Measurements from ENCODE around the gene PRG3. TPM values are rescaled to one million over a fixed set of nuclear protein-coding genes. Genes with fewer than 3 reads are reported as not detected.

The PRG3 gene
- total RNA-seq, 2 experiments from 2014 or later = not detected

DNA sequence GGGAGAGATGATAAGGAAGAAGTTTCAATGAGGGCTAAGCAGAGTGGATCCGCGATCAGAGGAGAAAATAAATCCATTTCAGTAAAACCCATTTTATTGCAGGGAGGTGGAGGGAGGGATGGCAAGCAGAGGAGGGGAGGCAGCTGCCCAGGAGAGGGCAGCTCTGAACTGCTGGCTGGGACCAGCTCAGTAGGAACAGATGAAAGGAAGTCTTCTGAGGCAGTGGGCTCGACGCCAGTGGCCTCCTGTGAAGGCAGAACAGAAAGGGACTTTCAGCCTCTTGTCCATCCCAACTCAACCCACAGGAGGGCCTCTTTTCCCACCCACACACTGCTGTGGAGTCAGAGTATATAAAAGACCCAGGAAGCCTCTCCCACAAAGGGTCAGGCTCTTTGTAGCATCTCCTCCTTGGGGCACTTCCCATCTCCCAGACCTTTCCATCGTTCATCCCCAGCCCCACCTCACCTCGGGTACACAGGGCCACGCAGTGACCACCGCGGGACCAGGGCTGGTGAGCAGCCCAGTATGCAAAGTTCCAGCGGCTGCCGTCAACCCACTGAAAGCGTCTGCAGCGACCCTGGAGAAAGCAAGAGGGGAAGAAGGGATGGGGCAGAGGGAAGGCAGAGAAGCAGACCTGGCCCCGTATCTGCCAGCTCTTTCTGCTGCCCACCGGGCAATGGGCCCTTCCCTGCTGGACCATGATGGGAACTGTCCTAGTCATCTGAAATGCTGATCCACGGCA lies 6.5 kb upstream of the PRG3 start:
- Mint-ChIP-seq H3K4me1 (ENCODE audit: low read depth) (no peaks in the 10 kb centered on the region), H3K9me3 (no peaks in the 10 kb centered on the region), H3K27me3 (peaks cover 7% of the 10 kb centered on the region), H3K36me3 (ENCODE audit: low read depth) (no peaks in the 10 kb centered on the region), H3K27ac (no peak overlapping the region), H3K4me3 (no peak overlapping the region)
- Histone ChIP-seq H3K36me3 (ENCODE audit: insufficient read depth, low read length) (no peaks in the 10 kb centered on the region), H3K4me1 (ENCODE audit: insufficient read depth, low read length) (no peaks in the 10 kb centered on the region), H3K27ac (ENCODE audit: low read depth in 1 of 2, low read length in 2 of 2) (no peak overlapping the region), H3K9me3 (ENCODE audit: control insufficient read depth in 1 of 2, insufficient read depth in 1 of 2, low read length in 2 of 2) (no peaks in the 10 kb centered on the region), H3K27me3 (ENCODE audit: control insufficient read depth in 1 of 2, insufficient read depth in 2 of 2, low read length in 2 of 2) (no peaks in the 10 kb centered on the region), H3K4me3 (ENCODE audit: low read length) (no peak overlapping the region)
- TF ChIP-seq, protein P1, sequence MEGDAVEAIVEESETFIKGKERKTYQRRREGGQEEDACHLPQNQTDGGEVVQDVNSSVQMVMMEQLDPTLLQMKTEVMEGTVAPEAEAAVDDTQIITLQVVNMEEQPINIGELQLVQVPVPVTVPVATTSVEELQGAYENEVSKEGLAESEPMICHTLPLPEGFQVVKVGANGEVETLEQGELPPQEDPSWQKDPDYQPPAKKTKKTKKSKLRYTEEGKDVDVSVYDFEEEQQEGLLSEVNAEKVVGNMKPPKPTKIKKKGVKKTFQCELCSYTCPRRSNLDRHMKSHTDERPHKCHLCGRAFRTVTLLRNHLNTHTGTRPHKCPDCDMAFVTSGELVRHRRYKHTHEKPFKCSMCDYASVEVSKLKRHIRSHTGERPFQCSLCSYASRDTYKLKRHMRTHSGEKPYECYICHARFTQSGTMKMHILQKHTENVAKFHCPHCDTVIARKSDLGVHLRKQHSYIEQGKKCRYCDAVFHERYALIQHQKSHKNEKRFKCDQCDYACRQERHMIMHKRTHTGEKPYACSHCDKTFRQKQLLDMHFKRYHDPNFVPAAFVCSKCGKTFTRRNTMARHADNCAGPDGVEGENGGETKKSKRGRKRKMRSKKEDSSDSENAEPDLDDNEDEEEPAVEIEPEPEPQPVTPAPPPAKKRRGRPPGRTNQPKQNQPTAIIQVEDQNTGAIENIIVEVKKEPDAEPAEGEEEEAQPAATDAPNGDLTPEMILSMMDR (IDR thresholded peaks at IDR 0.05) = no peak
- intact Hi-C loops (cut with DNase I, micrococcal nuclease) = no loop called here
- DNase-seq (no peak), ATAC-seq (ENCODE audit: poor library complexity) (no peak)
- POLR2A ChIA-PET = no interaction called here
- CTCF ChIA-PET = no interaction called here

DNA sequence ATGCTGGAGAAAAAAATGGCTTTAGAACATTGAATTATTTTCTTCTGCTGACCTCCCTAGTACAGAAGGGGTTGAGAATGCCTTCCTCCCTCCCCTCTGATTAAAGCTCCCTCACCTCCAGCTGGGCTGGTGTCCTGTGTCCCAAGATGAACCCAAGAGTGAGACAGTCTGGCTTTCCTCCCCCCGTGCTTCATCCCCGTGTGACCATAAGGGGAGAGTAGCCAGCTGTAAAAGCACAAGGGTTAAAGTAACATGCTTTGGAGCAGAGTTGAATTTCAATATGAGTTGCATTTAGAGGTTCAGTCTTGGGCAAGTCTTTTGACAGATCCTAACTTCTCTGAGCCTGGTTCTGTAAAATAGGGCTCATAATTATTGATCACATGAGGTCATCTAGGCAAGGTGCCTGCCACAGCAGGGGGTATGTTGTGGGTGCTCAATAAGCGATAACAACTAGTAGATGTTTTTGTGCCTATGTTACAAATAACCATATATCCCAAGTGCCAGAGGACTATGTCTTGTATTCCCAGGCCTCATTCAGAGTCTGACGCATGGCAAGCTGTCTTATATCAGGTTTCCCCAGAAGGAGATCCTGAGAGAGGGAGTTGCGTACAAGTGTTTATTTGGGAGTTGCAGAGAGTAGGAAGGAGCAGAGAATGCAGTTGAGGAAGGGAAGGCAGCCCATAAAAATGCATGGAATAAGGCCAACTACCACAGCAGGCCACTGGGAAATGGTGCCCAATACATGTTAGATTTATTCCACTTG lies 5.4 kb upstream of the PRG3 start:
- Histone ChIP-seq H3K27me3 (ENCODE audit: control insufficient read depth in 1 of 2, insufficient read depth in 2 of 2, low read length in 2 of 2) (no peaks in the 10 kb centered on the region), H3K9me3 (ENCODE audit: control insufficient read depth in 1 of 2, insufficient read depth in 1 of 2, low read length in 2 of 2) (no peaks in the 10 kb centered on the region), H3K4me1 (ENCODE audit: insufficient read depth, low read length) (no peaks in the 10 kb centered on the region), H3K4me3 (ENCODE audit: low read length) (no peak overlapping the region), H3K36me3 (ENCODE audit: insufficient read depth, low read length) (no peaks in the 10 kb centered on the region), H3K27ac (ENCODE audit: low read depth in 1 of 2, low read length in 2 of 2) (no peak overlapping the region)
- no peaks in the 10 kb centered on the region for H3K36me3 Mint-ChIP-seq (ENCODE audit: low read depth)
- intact Hi-C loops (cut with DNase I, micrococcal nuclease) = loop anchor here in 1 of 2 experiments (1.0 kb wide), 1 partner anchor 20 kb away; no protein-coding TSS in a partner anchor
- TF ChIP-seq, protein P1 (IDR thresholded peaks at IDR 0.05) = no peak
- no peak for DNase-seq
- ChIA-PET CTCF (no interaction called here), POLR2A (no interaction called here)
- no peak for ATAC-seq (ENCODE audit: poor library complexity)
- no peaks in the 10 kb centered on the region for H3K9me3 Mint-ChIP-seq
- H3K27ac Mint-ChIP-seq = no peak overlapping the region
- H3K27me3 Mint-ChIP-seq = peaks cover 12% of the 10 kb centered on the region
- H3K4me1 Mint-ChIP-seq (ENCODE audit: low read depth) = no peaks in the 10 kb centered on the region
- no peak overlapping the region for H3K4me3 Mint-ChIP-seq

DNA sequence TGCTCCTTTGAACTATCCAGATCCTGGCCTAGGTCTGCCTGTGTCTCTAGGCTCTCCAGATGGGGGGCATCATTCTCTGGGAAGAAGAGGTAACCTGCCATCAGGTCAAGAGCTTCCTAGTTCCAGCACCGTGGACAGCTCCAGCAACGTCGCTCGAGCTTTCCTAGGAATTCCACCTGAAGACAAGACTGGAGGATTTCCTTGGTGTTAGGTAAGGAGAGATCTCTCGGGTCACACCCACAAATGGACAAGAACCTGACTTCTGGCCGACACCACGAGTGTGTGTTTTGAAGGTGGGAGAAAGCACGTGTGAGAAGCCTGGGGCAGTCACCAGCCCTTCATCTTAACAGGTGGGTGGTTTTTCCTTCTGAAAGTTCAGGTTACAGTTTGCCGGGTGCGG lies 1.2 kb downstream of the PRG3 start:
- Histone ChIP-seq H3K36me3 (ENCODE audit: insufficient read depth, low read length) (no peaks in the 10 kb centered on the region), H3K4me1 (ENCODE audit: insufficient read depth, low read length) (no peaks in the 10 kb centered on the region), H3K9me3 (ENCODE audit: control insufficient read depth in 1 of 2, insufficient read depth in 1 of 2, low read length in 2 of 2) (no peaks in the 10 kb centered on the region), H3K27me3 (ENCODE audit: control insufficient read depth in 1 of 2, insufficient read depth in 2 of 2, low read length in 2 of 2) (no peaks in the 10 kb centered on the region), H3K4me3 (ENCODE audit: low read length) (no peak overlapping the region), H3K27ac (ENCODE audit: low read depth in 1 of 2, low read length in 2 of 2) (no peak overlapping the region)
- H3K4me3 Mint-ChIP-seq = no peak overlapping the region
- ChIA-PET POLR2A (no interaction called here), CTCF (no interaction called here)
- ATAC-seq (ENCODE audit: poor library complexity) (no peak), DNase-seq (no peak)
- H3K36me3 Mint-ChIP-seq (ENCODE audit: low read depth) = no peaks in the 10 kb centered on the region
- peaks cover 33% of the 10 kb centered on the region for H3K27me3 Mint-ChIP-seq
- no peaks in the 10 kb centered on the region for H3K9me3 Mint-ChIP-seq
- no peaks in the 10 kb centered on the region for H3K4me1 Mint-ChIP-seq (ENCODE audit: low read depth)
- intact Hi-C loops (cut with DNase I, micrococcal nuclease) = no loop called here
- H3K27ac Mint-ChIP-seq = no peak overlapping the region
- TF ChIP-seq, protein P1 (IDR thresholded peaks at IDR 0.05) = no peak
